Measurements from ENCODE around the gene EPHA2.

DNA sequence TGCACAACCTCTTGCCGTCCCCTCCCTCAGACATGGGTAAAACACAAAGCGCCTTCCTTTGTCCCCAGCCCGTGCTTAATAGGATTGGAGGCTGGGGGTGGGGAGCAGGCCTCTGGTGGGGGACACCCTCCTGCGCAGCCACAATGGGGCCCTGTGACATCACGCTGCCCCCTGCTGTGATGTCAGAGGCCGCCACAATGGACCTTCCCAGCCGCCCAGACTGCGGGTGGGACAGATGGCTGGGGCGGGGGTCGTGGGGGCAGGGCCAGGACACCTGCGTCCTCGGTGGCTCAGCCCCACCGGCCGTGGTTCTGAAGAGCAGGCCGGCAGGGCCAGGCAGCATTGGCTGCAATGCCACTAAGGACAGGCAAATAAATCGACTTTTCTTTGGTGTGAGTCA, 39.9 kb downstream of the EPHA2 start:
- TF ChIP-seq CTCF (IDR thresholded peaks at IDR 0.05; ENCODE audit: low read depth, low read length): no peak
- TF ChIP-seq POLR2A (IDR thresholded peaks at IDR 0.05; ENCODE audit: extremely low read depth, insufficient read length): no peak
- TF ChIP-seq MAX (IDR thresholded peaks at IDR 0.05; ENCODE audit: low read depth, low read length): no peak
- no peak for TF ChIP-seq MYC (IDR thresholded peaks at IDR 0.05; ENCODE audit: low read depth, low read length)
